Measurements from ENCODE around the gene TMPRSS4. TPM values are rescaled to one million over a fixed set of nuclear protein-coding genes. Genes with fewer than 3 reads are reported as not detected.

Gene TMPRSS4
- total RNA-seq, 4 donors from 2014 or later: 41.3 to 274 (median 159) TPM

DNA sequence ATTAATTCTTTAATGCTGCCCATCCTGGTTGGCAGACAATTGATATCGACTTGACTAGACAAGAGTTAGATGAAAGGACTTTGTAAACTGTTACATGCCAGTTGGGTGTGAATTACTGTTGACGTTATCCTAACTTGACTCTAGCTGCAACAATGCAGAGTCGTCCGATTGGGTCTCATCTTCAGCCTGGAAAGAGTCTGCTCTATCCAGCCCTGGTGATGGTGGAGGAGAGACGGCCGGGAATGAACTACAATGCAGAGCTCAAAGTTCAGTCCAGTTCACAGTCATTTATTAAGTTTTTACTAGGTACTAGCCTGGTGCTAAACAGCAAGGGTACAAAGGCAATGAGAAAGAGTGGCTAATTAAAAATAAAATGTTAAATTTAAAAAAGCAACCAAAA, 14.8 kb downstream of the TMPRSS4 start:
- Histone ChIP-seq H3K36me3 (peaks cover 0 to 10% (median 0%) of the 10 kb centered on the region in 3 donors), H3K9me3 (peaks cover 0 to 12% (median 3%) of the 10 kb centered on the region in 4 donors), H3K4me3 (no peak overlapping the region), H3K27ac (peak overlapping the region in 1 of 4 donors; percentile 32), H3K4me1 (peaks cover 0 to 7% (median 0%) of the 10 kb centered on the region in 4 donors), H3K27me3 (no peaks in the 10 kb centered on the region)
- DNase-seq: no peak
- TF ChIP-seq, protein P1, sequence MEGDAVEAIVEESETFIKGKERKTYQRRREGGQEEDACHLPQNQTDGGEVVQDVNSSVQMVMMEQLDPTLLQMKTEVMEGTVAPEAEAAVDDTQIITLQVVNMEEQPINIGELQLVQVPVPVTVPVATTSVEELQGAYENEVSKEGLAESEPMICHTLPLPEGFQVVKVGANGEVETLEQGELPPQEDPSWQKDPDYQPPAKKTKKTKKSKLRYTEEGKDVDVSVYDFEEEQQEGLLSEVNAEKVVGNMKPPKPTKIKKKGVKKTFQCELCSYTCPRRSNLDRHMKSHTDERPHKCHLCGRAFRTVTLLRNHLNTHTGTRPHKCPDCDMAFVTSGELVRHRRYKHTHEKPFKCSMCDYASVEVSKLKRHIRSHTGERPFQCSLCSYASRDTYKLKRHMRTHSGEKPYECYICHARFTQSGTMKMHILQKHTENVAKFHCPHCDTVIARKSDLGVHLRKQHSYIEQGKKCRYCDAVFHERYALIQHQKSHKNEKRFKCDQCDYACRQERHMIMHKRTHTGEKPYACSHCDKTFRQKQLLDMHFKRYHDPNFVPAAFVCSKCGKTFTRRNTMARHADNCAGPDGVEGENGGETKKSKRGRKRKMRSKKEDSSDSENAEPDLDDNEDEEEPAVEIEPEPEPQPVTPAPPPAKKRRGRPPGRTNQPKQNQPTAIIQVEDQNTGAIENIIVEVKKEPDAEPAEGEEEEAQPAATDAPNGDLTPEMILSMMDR (IDR thresholded peaks at IDR 0.05): no peak
- TF ChIP-seq POLR2A (IDR thresholded peaks at IDR 0.05): no peak

- no peak for DNase-seq
- Histone ChIP-seq H3K27ac (no peak overlapping the region), H3K27me3 (no peaks in the 10 kb centered on the region), H3K9me3 (no peaks in the 10 kb centered on the region), H3K4me3 (no peak overlapping the region), H3K36me3 (no peaks in the 10 kb centered on the region), H3K4me1 (peaks cover 0 to 7% (median 0%) of the 10 kb centered on the region in 4 donors)
- TF ChIP-seq POLR2A (IDR thresholded peaks at IDR 0.05): no peak
- TF ChIP-seq, protein P1 (IDR thresholded peaks at IDR 0.05): no peak
These were observed 16.2 kb downstream of the TMPRSS4 start for GRCh38 chr11:118092907-118093571.

DNA sequence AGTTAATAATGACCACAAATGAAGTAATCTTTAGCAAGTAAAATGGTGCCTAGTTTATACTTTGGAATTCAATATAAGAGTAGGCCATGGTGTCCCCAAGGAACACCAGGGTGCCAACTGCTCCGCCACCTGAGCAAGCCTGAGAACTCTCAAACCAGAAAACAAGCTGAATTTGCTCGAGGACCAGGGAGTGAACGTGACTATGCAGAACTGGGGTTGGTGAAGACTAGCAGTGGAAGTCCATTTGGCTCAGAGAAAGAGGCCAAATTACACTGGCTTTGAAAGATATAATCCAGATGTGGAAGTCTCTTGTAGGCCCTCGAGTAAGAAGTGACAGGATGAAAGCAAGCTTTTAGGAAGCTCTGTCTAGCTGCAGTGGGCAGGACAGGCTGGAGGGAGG, 18.6 kb downstream of the TMPRSS4 start:
- no peak for TF ChIP-seq POLR2A (IDR thresholded peaks at IDR 0.05)
- TF ChIP-seq, protein P1 (IDR thresholded peaks at IDR 0.05): no peak
- DNase-seq: no peak
- H3K27me3 ChIP-seq: no peaks in the 10 kb centered on the region
- no peak overlapping the region for H3K4me3 ChIP-seq
- no peak overlapping the region for H3K27ac ChIP-seq
- H3K4me1 ChIP-seq: peaks cover 0 to 7% (median 0%) of the 10 kb centered on the region in 4 donors
- H3K36me3 ChIP-seq: peaks cover 0 to 8% (median 0%) of the 10 kb centered on the region in 3 donors
- no peaks in the 10 kb centered on the region for H3K9me3 ChIP-seq

- H3K4me3 ChIP-seq: no peak overlapping the region
- no peak for TF ChIP-seq POLR2A (IDR thresholded peaks at IDR 0.05)
- TF ChIP-seq, protein P1 (IDR thresholded peaks at IDR 0.05): no peak
- DNase-seq: no peak
- peaks cover 0 to 4% (median 0%) of the 10 kb centered on the region in 4 donors for H3K4me1 ChIP-seq
- H3K27me3 ChIP-seq: no peaks in the 10 kb centered on the region
- no peaks in the 10 kb centered on the region for H3K9me3 ChIP-seq
- H3K27ac ChIP-seq: no peak overlapping the region
- H3K36me3 ChIP-seq: peaks cover 0 to 8% (median 0%) of the 10 kb centered on the region in 3 donors
These were observed 19.1 kb downstream of the TMPRSS4 start for GRCh38 chr11:118095967-118096367.

- DNase-seq: peak in 1 of 3 donors; percentile 36
- Histone ChIP-seq H3K4me1 (no peaks in the 10 kb centered on the region), H3K4me3 (no peak overlapping the region), H3K36me3 (peaks cover 0 to 8% (median 0%) of the 10 kb centered on the region in 3 donors), H3K27ac (no peak overlapping the region), H3K9me3 (no peaks in the 10 kb centered on the region), H3K27me3 (no peaks in the 10 kb centered on the region)
- TF ChIP-seq POLR2A (IDR thresholded peaks at IDR 0.05): no peak
These were observed 22.3 kb downstream of the TMPRSS4 start for GRCh38 chr11:118098996-118099837.
